Stimulated activated CD4-positive, alpha-beta T cell treated with anti-CD3 and anti-CD28 coated beads, TNF-alpha, amount 100 ng/mL, for 1 hour (primary cell): ENCODE results near the gene ELOVL6.

ENCODE experiments used
- DNase-seq, 3 donors: peaks; one replicate each; pipeline ENCODE4 v3.0.0-alpha.2; 2020; ENCODE audit warnings: low read depth in 3 of 3, low spot score in 1 of 3

ELOVL6 gene

GRCh38 chr4:110034026-110034393 lies 164.4 kb downstream of the ELOVL6 start:
- DNase-seq, result no peak

GRCh38 chr4:110033355-110034025 lies 164.9 kb downstream of the ELOVL6 start:
- DNase-seq, result no peak

- no peak for DNase-seq
Measured at GRCh38 chr4:110032603-110033002, 165.8 kb downstream of the ELOVL6 start.

GRCh38 chr4:110025718-110026117 lies 172.7 kb downstream of the ELOVL6 start:
- DNase-seq, result no peak

GRCh38 chr4:110025056-110025455 lies 173.4 kb downstream of the ELOVL6 start:
- no peak for DNase-seq

GRCh38 chr4:110022457-110022856 lies 176.0 kb downstream of the ELOVL6 start:
- DNase-seq, result no peak

GRCh38 chr4:110020646-110021443 lies 177.6 kb downstream of the ELOVL6 start:
- DNase-seq, result no peak

- DNase-seq, result no peak
Measured at GRCh38 chr4:110020139-110020538, 178.3 kb downstream of the ELOVL6 start.

GRCh38 chr4:110019153-110019552 lies 179.3 kb downstream of the ELOVL6 start:
- DNase-seq, result no peak

GRCh38 chr4:110014233-110014632 lies 184.2 kb downstream of the ELOVL6 start:
- no peak for DNase-seq

GRCh38 chr4:110012917-110013316 lies 185.5 kb downstream of the ELOVL6 start:
- DNase-seq, result no peak

- no peak for DNase-seq
Measured at GRCh38 chr4:110010797-110011196, 187.6 kb downstream of the ELOVL6 start.

- no peak for DNase-seq
Measured at GRCh38 chr4:110009550-110009949, 188.9 kb downstream of the ELOVL6 start.

- no peak for DNase-seq
Measured at GRCh38 chr4:110008540-110008939, 189.9 kb downstream of the ELOVL6 start.

- no peak for DNase-seq
Measured at GRCh38 chr4:110007217-110007616, 191.2 kb downstream of the ELOVL6 start.

- no peak for DNase-seq
Measured at GRCh38 chr4:110005461-110006056, 192.9 kb downstream of the ELOVL6 start.

- no peak for DNase-seq
Measured at GRCh38 chr4:110004556-110004955, 193.9 kb downstream of the ELOVL6 start.

- no peak for DNase-seq
Measured at GRCh38 chr4:110003401-110004187, 194.8 kb downstream of the ELOVL6 start.

- no peak for DNase-seq
Measured at GRCh38 chr4:110002326-110002725, 196.1 kb downstream of the ELOVL6 start.

- DNase-seq, result no peak
Measured at GRCh38 chr4:109999585-109999912, 198.9 kb downstream of the ELOVL6 start.

GRCh38 chr4:109998867-109999584 lies 199.4 kb downstream of the ELOVL6 start:
- no peak for DNase-seq
